Renal pelvis (tissue), 4 donors: ENCODE results near the gene USP47. TPM values are rescaled to one million over a fixed set of nuclear protein-coding genes. Genes with fewer than 3 reads are reported as not detected.
"Not testable (repeated sequence)": the region's sequence is repeated elsewhere in the genome, so short reads cannot be mapped to it uniquely, and the experiment has no call there.

Experiments
- DNase-seq: peaks from one replicate; pipeline ENCODE4 v3.0.0-alpha.2; 2013
- polyA plus RNA-seq, 3 donors: library from polyadenylated mRNA; unstranded; fragments of 120-200 nt; gene quantifications; one replicate each; pipeline ENCODE4 v1.2.1, GENCODE V29; 2013; ENCODE audit not compliant: insufficient read length in 3 of 3

Gene USP47
- polyA plus RNA-seq, 3 donors = 85.2 to 94.5 (median 86.0) TPM

- no peak for DNase-seq
These were observed 25.1 kb upstream of the USP47 start for GRCh38 chr11:11816511-11817314.

- DNase-seq = no peak
These were observed 23.8 kb upstream of the USP47 start for GRCh38 chr11:11817957-11818356.

- no peak for DNase-seq
These were observed 23.1 kb upstream of the USP47 start for GRCh38 chr11:11818529-11819121.

GRCh38 chr11:11821899-11822298 lies 19.9 kb upstream of the USP47 start:
- no peak for DNase-seq

- DNase-seq = no peak
These were observed 18.8 kb upstream of the USP47 start for GRCh38 chr11:11822946-11823345.

- DNase-seq = no peak
These were observed 15.5 kb upstream of the USP47 start for GRCh38 chr11:11826260-11826659.

- DNase-seq = no peak
These were observed 14.5 kb upstream of the USP47 start for GRCh38 chr11:11827272-11827671.

GRCh38 chr11:11831406-11831805 lies 10.4 kb upstream of the USP47 start:
- not testable (repeated sequence) for DNase-seq

GRCh38 chr11:11836676-11837231 lies 5.0 kb upstream of the USP47 start:
- DNase-seq = no peak

GRCh38 chr11:11839718-11840117 lies 2.1 kb upstream of the USP47 start:
- DNase-seq = no peak

GRCh38 chr11:11841116-11841722 lies 553 bp upstream of the USP47 start:
- no peak for DNase-seq

GRCh38 chr11:11842421-11843008 lies 743 bp downstream of the USP47 start:
- DNase-seq = peak; percentile 83

GRCh38 chr11:11843211-11843621 lies 1.4 kb downstream of the USP47 start:
- DNase-seq = no peak

GRCh38 chr11:11843642-11844041 lies 1.9 kb downstream of the USP47 start:
- DNase-seq = no peak

GRCh38 chr11:11844272-11844671 lies 2.5 kb downstream of the USP47 start:
- no peak for DNase-seq

- no peak for DNase-seq
These were observed 3.3 kb downstream of the USP47 start for GRCh38 chr11:11845071-11845470.

GRCh38 chr11:11845551-11845950 lies 3.8 kb downstream of the USP47 start:
- DNase-seq = no peak

- DNase-seq = no peak
These were observed 5.3 kb downstream of the USP47 start for GRCh38 chr11:11847082-11847481.

- DNase-seq = no peak
These were observed 7.3 kb downstream of the USP47 start for GRCh38 chr11:11848891-11849746.

GRCh38 chr11:11850668-11851067 lies 8.9 kb downstream of the USP47 start:
- DNase-seq = no peak

- no peak for DNase-seq
These were observed 14.9 kb downstream of the USP47 start for GRCh38 chr11:11856638-11857037.
